Skeletal muscle satellite cell (primary cell): Measurements from ENCODE around the gene BUB1B.

Source experiments
- H3K27me3 ChIP-seq: 2 replicates; pipeline ENCODE4 v1.7.0; 2013; ENCODE audit warnings: low read length; ENCODE audit not compliant: control insufficient read depth, insufficient read depth
- H3K36me3 ChIP-seq: 2 replicates; pipeline ENCODE4 v1.7.0; 2013; ENCODE audit warnings: mild to moderate bottlenecking, control low read depth, low read length; ENCODE audit not compliant: insufficient read depth
- H3K4me1 ChIP-seq: 2 replicates; pipeline ENCODE4 v1.7.0; 2013; ENCODE audit warnings: low read length; ENCODE audit not compliant: control insufficient read depth, insufficient read depth
- H3K4me2 ChIP-seq: 2 replicates; pipeline ENCODE4 v1.7.0; 2013; ENCODE audit warnings: mild to moderate bottlenecking, low read length
- H3K4me3 ChIP-seq: 2 replicates; pipeline ENCODE4 v1.7.0; 2013; ENCODE audit warnings: low read length
- H3K9ac ChIP-seq: 2 replicates; pipeline ENCODE4 v1.7.0; 2013; ENCODE audit warnings: mild to moderate bottlenecking, low read depth, low read length, moderate library complexity
- H3K9me3 ChIP-seq: replicated peaks from 2 replicates; pipeline ENCODE4 v1.7.0; 2013; ENCODE audit warnings: mild to moderate bottlenecking, control low read depth, low read length

BUB1B gene

GRCh38 chr15:40198355-40199085, 37.7 kb downstream of the BUB1B start:
- H3K36me3 ChIP-seq = peaks cover 25% of the 10 kb centered on the region
- H3K9ac ChIP-seq = no peak overlapping the region
- H3K27me3 ChIP-seq = no peaks in the 10 kb centered on the region
- no peaks in the 10 kb centered on the region for H3K4me1 ChIP-seq
- no peaks in the 10 kb centered on the region for H3K9me3 ChIP-seq
- no peak overlapping the region for H3K4me3 ChIP-seq
- no peak overlapping the region for H3K4me2 ChIP-seq

- Histone ChIP-seq H3K9ac (no peak overlapping the region), H3K36me3 (peaks cover 26% of the 10 kb centered on the region), H3K9me3 (no peaks in the 10 kb centered on the region), H3K4me1 (no peaks in the 10 kb centered on the region), H3K4me2 (no peak overlapping the region), H3K27me3 (no peaks in the 10 kb centered on the region), H3K4me3 (no peak overlapping the region)
These were observed 43.2 kb downstream of the BUB1B start for GRCh38 chr15:40204100-40204499.

GRCh38 chr15:40217166-40217824, 56.4 kb downstream of the BUB1B start:
- Histone ChIP-seq H3K4me3 (no peak overlapping the region), H3K9me3 (no peaks in the 10 kb centered on the region), H3K36me3 (peaks cover 4% of the 10 kb centered on the region), H3K4me1 (no peaks in the 10 kb centered on the region), H3K4me2 (no peak overlapping the region), H3K27me3 (no peaks in the 10 kb centered on the region), H3K9ac (no peak overlapping the region)

GRCh38 chr15:40219801-40220200, 58.9 kb downstream of the BUB1B start:
- Histone ChIP-seq H3K4me2 (no peak overlapping the region), H3K36me3 (peaks cover 9% of the 10 kb centered on the region), H3K27me3 (no peaks in the 10 kb centered on the region), H3K9ac (no peak overlapping the region), H3K9me3 (no peaks in the 10 kb centered on the region), H3K4me3 (no peak overlapping the region), H3K4me1 (no peaks in the 10 kb centered on the region)

- Histone ChIP-seq H3K36me3 (peaks cover 9% of the 10 kb centered on the region), H3K9me3 (no peaks in the 10 kb centered on the region), H3K4me2 (no peak overlapping the region), H3K4me1 (no peaks in the 10 kb centered on the region), H3K27me3 (no peaks in the 10 kb centered on the region), H3K9ac (no peak overlapping the region), H3K4me3 (no peak overlapping the region)
These were observed 61.3 kb downstream of the BUB1B start for GRCh38 chr15:40222131-40222530.

- Histone ChIP-seq H3K4me3 (no peak overlapping the region), H3K36me3 (peaks cover 9% of the 10 kb centered on the region), H3K4me1 (no peaks in the 10 kb centered on the region), H3K9me3 (no peaks in the 10 kb centered on the region), H3K27me3 (no peaks in the 10 kb centered on the region), H3K4me2 (no peak overlapping the region), H3K9ac (no peak overlapping the region)
These were observed 65.9 kb downstream of the BUB1B start for GRCh38 chr15:40226736-40227135.

GRCh38 chr15:40229316-40229715, 68.4 kb downstream of the BUB1B start:
- Histone ChIP-seq H3K4me2 (no peak overlapping the region), H3K4me3 (no peak overlapping the region), H3K27me3 (no peaks in the 10 kb centered on the region), H3K4me1 (no peaks in the 10 kb centered on the region), H3K36me3 (peaks cover 3% of the 10 kb centered on the region), H3K9ac (no peak overlapping the region), H3K9me3 (no peaks in the 10 kb centered on the region)

GRCh38 chr15:40229956-40230355, 69.1 kb downstream of the BUB1B start:
- no peaks in the 10 kb centered on the region for H3K4me1 ChIP-seq
- H3K9ac ChIP-seq = no peak overlapping the region
- H3K27me3 ChIP-seq = no peaks in the 10 kb centered on the region
- peaks cover 3% of the 10 kb centered on the region for H3K36me3 ChIP-seq
- H3K4me3 ChIP-seq = no peak overlapping the region
- H3K4me2 ChIP-seq = no peak overlapping the region
- no peaks in the 10 kb centered on the region for H3K9me3 ChIP-seq

GRCh38 chr15:40232625-40233070, 71.8 kb downstream of the BUB1B start:
- Histone ChIP-seq H3K36me3 (peaks cover 3% of the 10 kb centered on the region), H3K27me3 (no peaks in the 10 kb centered on the region), H3K9ac (no peak overlapping the region), H3K4me2 (no peak overlapping the region), H3K4me1 (no peaks in the 10 kb centered on the region), H3K4me3 (no peak overlapping the region), H3K9me3 (no peaks in the 10 kb centered on the region)

GRCh38 chr15:40233727-40234577, 73.1 kb downstream of the BUB1B start:
- Histone ChIP-seq H3K9ac (no peak overlapping the region), H3K4me2 (no peak overlapping the region), H3K36me3 (peaks cover 3% of the 10 kb centered on the region), H3K4me3 (no peak overlapping the region), H3K27me3 (peaks cover 6% of the 10 kb centered on the region), H3K4me1 (peaks cover 4% of the 10 kb centered on the region), H3K9me3 (no peaks in the 10 kb centered on the region)

GRCh38 chr15:40234783-40235182, 73.9 kb downstream of the BUB1B start:
- H3K9ac ChIP-seq = no peak overlapping the region
- H3K9me3 ChIP-seq = no peaks in the 10 kb centered on the region
- H3K4me1 ChIP-seq = peaks cover 12% of the 10 kb centered on the region
- H3K4me2 ChIP-seq = no peak overlapping the region
- H3K27me3 ChIP-seq = peaks cover 6% of the 10 kb centered on the region
- H3K4me3 ChIP-seq = no peak overlapping the region
- peaks cover 3% of the 10 kb centered on the region for H3K36me3 ChIP-seq
